BE2C (cell line): ENCODE results near the gene PPM1J.

ENCODE experiments used
- DNase-seq: peaks from one replicate; pipeline ENCODE4 v3.0.0-alpha.2; 2020
- H3K27me3 ChIP-seq: fragments of 250-450 bp; sonication (Bioruptor Pico); 2 replicates; pipeline ENCODE4 v1.5.1; 2020; ENCODE audit warnings: mild to moderate bottlenecking
- H3K36me3 ChIP-seq: fragments of 250-450 bp; sonication (Bioruptor Pico); 2 replicates; pipeline ENCODE4 v1.5.1; 2020; ENCODE audit warnings: mild to moderate bottlenecking
- H3K4me1 ChIP-seq: fragments of 250-450 bp; sonication (Bioruptor Pico); 2 replicates; pipeline ENCODE4 v1.5.1; 2020
- H3K4me3 ChIP-seq: 2 replicates; pipeline ENCODE4 v1.5.1; 2011; ENCODE audit warnings: low read depth, low read length
- H3K9me3 ChIP-seq: fragments of 250-450 bp; sonication (Bioruptor Pico); 2 replicates; pipeline ENCODE4 v1.5.1; 2020
- TF ChIP-seq, protein P1 (sequence below): IDR thresholded peaks from 2 replicates; pipeline ENCODE4 v1.5.1; 2012; ENCODE audit warnings: mild to moderate bottlenecking, low read depth, low read length

PPM1J gene

DNA sequence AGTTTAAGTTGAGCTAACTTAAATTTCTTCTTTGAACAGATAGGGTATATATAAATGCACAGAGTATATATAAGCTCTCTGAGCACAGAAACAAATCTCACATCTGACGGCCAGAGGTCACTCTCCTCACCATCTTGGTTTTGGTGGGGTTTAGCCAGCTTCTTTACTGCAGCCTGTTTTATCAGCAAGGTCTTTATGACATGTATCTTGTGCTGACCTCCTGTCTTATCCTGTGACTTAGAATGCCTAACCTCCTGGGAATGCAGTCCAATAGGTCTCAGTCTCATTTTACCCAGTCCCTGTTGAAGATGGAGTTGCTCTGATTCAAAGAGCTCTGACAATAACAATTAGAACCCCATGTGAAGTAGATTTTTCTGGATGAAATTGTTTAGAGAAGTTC is 42.3 kb downstream of the PPM1J start:
- no peaks in the 10 kb centered on the region for H3K4me1 ChIP-seq
- no peak for DNase-seq
- H3K27me3 ChIP-seq: no peaks in the 10 kb centered on the region
- H3K4me3 ChIP-seq: no peak overlapping the region
- H3K36me3 ChIP-seq: peaks cover 18% of the 10 kb centered on the region
- TF ChIP-seq, protein P1, sequence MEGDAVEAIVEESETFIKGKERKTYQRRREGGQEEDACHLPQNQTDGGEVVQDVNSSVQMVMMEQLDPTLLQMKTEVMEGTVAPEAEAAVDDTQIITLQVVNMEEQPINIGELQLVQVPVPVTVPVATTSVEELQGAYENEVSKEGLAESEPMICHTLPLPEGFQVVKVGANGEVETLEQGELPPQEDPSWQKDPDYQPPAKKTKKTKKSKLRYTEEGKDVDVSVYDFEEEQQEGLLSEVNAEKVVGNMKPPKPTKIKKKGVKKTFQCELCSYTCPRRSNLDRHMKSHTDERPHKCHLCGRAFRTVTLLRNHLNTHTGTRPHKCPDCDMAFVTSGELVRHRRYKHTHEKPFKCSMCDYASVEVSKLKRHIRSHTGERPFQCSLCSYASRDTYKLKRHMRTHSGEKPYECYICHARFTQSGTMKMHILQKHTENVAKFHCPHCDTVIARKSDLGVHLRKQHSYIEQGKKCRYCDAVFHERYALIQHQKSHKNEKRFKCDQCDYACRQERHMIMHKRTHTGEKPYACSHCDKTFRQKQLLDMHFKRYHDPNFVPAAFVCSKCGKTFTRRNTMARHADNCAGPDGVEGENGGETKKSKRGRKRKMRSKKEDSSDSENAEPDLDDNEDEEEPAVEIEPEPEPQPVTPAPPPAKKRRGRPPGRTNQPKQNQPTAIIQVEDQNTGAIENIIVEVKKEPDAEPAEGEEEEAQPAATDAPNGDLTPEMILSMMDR: no peak
- H3K9me3 ChIP-seq: no peaks in the 10 kb centered on the region

DNA sequence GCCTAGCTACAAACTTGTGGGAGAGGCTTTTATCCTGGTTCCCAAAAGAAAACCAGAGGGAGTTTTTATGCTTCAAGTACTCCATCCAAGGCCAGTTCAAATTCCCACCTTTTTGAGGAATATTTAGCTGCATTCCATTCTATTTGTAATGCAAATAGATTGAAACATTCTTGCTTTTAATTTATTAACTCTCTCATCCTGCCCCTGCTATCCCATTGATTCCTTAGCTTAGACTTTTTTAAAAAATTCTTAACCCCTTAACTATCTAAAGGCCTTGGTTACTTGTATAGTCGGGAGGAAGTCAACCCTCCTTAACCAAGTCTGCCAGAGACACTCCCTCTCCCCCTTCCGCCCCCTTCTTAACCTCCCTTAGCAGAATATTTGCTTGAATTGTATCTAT is 43.1 kb downstream of the PPM1J start:
- TF ChIP-seq, protein P1: no peak
- Histone ChIP-seq H3K4me3 (no peak overlapping the region), H3K27me3 (no peaks in the 10 kb centered on the region), H3K9me3 (no peaks in the 10 kb centered on the region), H3K36me3 (peaks cover 26% of the 10 kb centered on the region), H3K4me1 (no peaks in the 10 kb centered on the region)
- no peak for DNase-seq

DNA sequence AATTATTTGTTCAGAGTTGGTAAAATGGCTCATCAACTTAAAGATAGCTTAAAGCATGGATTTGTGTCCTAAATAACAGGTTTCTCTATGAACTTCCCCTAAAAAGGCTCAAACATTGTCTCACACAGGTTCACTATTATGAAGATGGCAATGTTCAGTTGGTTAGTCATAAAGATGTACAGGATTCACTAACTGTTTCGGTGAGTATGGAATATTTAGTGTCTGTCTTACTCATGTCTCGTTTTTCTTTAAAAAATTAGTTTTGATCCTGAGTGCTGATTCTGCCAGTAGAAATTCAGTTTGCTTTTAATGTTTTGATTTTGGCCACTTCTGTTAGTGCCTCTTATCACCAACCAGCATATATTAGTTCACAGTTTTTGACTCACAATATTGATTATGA is 48.2 kb downstream of the PPM1J start:
- no peak for DNase-seq
- H3K4me1 ChIP-seq: no peaks in the 10 kb centered on the region
- no peaks in the 10 kb centered on the region for H3K9me3 ChIP-seq
- TF ChIP-seq, protein P1: no peak
- H3K27me3 ChIP-seq: no peaks in the 10 kb centered on the region
- peaks cover 64% of the 10 kb centered on the region for H3K36me3 ChIP-seq
- H3K4me3 ChIP-seq: no peak overlapping the region

DNA sequence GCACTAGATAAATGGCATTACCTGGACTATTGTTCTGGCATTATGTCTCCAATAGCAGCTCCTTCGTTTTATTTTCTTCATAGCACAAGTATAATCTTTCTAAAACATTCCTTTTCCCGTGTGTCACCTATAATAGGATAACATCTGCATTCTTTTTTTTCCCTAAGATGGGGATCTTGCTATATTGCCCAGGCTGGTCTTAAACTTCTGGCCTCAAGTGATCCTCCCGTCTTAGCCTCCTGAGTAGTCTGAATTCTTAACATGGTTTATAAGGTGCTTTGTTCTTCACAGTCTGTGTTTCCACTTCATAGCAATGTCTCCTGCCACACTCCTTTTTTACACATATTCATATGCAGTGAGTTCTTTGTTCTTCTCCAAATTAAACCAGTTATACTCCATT is 49.3 kb downstream of the PPM1J start:
- no peaks in the 10 kb centered on the region for H3K27me3 ChIP-seq
- H3K4me3 ChIP-seq: no peak overlapping the region
- peaks cover 75% of the 10 kb centered on the region for H3K36me3 ChIP-seq
- DNase-seq: no peak
- TF ChIP-seq, protein P1: no peak
- H3K9me3 ChIP-seq: no peaks in the 10 kb centered on the region
- no peaks in the 10 kb centered on the region for H3K4me1 ChIP-seq
